CD4-positive, alpha-beta T cell treated with Interleukin-6 at 100 ng/mL for 8 hours (primary cell): ENCODE results near the gene NKX6-2.
"Not testable (repeated sequence)": the region's sequence is repeated elsewhere in the genome, so short reads cannot be mapped to it uniquely, and the experiment has no call there.

Experiments
- DNase-seq: peaks from one replicate; pipeline ENCODE4 v3.0.0-alpha.2; 2020; ENCODE audit warnings: mixed read lengths, low spot score

The NKX6-2 gene

DNA sequence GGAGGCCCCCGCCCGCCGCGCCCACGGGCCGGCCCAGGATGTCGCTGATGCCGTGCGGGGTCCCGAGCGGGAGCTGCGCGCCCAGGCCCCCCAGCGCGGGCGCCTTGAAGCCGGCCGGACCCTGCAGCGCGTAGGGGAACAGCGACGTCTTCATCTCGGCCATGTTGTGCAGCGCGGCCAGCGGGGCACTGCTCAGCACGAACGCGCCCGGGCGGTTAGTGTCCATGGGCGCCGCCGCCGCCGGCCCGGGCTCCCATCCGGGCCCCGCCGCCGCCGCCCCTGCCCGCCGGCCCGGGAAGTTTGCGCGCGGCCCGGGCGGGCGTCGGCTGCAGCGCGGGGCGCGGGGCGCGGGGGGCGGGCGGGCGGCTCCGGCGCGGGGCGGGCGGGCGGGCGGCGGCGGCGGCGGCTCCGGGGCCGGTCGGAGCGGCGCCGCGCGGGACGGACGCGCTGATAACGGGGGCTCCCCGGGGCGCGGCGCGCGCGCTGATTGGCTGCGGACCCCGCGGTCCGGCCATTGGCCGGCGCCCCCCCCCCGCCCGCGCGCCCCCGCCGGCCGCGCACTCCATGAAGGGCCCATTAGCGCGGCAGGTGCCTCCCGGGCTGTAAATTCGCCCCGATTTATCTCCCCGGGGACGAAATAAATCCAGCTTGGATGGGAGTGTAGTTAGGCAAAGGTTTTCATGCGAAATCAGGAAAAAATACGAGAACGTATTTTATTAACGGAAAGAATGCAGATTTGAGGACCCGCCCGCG lies at the start of gene NKX6-2:
Gene NKX6-2 (minus strand): TSS at position 425 of the 753 bp plus-strand sequence. CDS start 199 bp downstream, at position 226.
- no peak for DNase-seq

DNA sequence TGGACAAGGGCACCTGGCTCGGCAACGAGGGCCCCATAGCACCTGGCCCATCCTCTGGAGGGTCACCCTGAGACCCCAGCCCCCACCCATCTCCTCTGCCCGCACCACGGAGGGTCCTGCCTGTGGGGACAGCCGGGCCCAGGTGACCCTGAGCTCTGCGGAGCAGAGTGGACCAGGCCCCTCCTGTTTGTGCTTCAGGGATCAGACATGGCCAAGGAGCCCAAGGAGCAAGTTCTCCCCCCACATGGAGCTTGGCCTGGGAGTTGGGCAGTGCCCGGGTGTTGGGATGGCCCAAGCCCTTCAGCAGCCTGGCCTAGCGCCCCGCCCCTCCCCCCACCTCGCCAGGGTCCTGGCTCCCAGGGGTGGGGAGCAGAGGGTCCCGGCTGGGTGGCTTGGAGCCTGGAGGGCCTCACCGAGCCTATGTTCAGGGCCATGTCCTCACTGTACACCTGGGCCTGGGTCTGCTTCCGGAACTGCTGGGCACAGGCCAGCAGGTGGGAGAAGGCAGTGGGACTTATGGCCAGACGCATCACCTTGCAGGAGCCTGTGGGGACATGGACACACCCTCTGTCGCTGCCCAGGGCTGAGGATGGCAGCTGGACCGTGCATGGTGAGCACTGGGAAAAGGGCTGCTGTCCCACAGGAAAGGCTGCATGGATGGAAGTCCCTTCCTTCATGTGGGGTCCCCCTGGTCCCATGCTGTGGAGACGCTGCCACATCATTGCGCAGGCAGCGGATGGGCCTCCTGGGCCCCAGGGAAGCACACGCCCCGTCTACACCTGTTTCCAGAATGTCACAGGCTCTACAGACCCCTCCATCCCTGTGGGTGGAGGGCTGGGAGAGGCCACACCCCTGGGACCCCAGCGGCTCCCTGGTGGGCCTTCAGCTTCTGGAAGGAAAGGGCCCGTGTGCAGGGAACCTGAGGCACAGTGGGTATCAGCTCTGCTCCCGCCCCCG lies 49.2 kb upstream of the NKX6-2 start:
- no peak for DNase-seq

DNA sequence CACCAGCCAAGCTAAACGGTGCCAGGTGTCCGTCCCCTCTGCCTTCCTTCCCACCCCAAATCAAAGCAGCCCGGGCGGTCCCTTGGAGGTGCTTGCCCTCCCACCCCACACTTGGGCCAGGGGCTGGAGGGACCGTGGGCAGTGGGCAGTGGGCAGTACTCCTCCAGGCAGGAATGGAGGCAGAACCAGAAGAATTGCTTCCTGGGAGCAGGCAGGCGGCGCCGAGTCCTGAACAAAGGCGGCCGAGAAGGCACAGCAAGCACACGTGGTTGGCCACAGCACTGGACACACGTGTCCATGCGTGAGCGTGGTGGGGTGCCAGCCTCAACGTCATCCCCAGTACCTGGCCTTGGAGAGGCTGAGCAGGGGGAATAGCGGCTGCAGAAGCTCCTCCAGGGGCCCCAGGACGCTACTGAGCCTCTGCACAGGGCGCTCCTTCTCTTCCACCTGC lies 48.4 kb upstream of the NKX6-2 start:
- no peak for DNase-seq

DNA sequence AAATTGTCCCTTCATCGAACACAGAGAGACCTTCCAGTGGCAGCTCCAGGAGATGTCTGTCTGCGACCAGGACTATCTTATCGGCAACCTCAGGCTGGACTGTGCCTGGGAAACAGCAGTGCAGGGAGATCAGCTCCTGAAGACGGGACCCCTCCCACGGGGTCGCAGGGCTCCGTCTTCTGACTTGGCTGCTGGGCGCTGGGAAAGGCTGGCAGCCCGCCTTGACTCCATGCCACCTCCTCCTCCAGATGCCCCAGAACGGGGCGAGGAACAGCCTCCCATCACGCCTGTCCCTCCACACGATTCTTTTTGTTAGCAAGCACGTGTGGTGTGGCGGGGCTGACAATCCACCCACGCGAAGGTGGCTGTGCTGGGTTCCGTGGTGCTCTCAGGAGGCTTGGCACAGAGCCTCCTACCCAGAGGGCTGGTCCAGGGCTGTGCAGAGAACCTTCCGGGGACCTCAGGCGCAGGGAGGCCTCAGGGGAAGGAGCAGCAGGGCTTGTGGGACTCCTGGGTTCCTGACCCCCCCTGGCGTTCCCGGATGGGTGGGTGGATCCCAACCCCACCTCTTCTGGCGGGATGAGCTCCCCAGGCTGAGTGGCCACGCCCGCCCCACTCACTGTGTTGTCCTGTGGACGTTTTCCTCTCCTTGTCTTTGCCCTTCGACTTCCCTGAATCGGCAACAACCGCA lies 47.6 kb upstream of the NKX6-2 start:
- no peak for DNase-seq

DNA sequence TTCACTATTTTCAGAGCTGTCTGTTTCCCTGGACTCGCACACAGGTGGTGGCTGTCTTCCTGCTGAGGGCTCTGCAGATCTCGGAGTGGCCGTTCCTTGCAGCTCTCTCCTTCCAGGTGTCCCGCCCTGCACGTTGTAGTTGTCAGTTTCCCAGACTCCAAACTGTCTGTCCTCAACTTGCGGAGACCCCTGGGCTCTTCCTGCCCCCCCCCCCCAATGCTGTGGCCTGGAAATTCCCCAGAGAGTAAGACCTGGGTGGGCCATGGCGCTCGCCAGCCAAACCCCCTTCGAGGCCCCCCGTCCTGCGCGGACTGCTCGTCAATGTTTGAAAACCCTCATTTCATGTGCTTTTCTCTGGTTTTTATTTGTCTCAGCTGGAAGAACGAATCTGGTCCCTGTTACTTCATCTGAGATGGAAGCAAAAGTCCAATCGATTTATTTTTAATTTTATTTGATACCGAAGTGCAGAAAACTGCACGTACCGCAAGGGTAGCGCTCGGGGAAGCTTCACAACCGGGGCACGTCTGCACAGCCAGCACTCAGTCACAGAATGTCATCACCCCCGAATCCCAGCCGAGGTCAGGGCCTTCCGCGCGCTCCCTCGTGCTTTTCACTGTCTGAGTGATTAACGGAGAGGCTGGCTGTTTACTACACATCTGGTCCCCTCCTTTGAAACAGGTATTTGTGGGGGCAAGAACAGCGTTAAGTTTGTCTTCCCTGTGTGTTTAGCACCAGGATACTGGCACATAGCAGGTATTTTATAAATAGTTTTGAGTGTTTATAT lies 46.4 kb upstream of the NKX6-2 start:
- no peak for DNase-seq

DNA sequence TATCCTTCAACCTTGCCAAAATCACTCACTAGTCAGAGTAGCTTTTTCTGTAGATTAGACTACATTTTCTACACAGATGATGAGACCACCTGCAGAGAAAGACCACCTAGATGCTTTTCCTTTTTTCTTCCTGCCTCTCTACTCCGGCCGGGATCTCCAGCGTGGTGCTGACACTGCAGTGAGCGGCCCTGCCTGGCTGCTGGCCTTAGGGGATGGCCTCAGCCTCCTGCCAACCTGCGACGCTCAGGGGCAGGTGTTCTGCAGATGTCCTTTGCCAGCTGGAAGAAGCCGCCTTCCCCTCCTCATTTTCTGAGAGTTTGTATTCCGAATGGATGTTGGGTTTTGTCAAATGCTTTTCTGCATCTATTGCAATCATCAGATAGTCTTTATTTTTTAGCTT lies 43.5 kb upstream of the NKX6-2 start:
- DNase-seq: no peak

DNA sequence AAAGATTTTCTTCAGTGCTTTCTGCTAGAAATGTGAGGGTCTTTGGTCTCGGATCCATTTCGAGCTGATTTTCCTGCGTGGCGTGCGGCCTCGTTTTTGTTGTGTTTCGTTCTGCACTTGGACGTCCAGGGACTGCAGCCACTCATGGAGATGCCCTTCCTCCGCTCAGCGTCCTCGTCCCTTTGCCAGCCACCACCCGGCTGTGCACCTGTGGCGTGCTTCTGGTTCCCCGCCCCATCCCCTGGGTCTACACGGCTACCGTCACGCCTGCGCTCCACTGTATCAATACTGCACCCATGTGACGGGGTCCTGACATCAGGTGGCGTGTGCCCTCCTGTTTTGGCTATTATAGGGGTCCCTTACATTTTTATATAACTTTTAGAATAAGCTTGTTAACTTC lies 42.7 kb upstream of the NKX6-2 start:
- DNase-seq: no peak

DNA sequence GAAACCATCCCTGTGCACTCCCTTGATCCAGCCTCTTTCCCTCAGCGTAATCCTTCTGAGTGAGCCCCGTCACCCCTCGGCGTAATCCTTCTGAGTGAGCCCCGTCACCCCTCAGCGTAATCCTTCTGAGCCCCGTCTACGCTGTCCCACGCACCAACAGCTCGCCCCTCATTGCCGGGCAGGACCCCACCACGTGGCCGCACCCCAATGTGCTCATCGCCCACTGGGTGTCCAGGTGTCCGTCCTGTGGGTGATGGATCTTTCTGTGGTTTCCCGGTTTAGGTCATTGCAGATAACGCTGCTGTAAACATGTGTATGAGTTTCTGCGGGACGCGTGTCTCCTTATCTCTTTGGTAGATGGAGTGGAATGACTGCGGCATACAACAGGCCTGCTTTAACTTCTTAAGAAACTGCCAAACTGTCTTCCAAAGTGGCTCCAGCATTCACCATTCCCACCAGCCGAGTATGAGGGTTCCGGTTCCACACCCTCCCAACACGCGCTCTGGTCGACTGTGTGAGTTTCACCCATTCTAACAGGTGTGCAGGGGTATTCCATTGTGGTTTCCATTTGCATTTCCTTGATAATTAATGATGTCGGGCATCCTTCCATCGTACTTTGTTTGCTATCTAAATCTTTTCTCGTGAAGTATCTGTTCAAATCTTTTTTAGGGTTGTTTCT lies 42.1 kb upstream of the NKX6-2 start:
- DNase-seq: no peak

DNA sequence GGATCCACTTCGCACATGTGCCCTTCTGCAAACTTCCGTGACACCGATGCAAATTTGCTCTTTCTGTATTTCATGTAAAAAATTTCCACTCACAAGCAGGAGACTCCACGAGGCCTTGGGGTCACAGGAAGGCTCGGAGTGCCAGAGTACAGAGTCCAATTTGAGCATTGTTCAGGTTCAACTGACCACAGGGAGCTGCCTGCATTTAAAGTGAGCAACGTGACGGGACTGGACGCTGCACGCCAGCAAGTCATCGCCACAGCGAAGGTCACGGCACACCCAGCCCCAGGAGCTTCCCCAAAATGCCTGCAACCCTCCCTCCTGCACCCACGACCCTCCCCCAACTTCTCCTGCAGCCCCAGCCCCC lies 41.5 kb upstream of the NKX6-2 start:
- no peak for DNase-seq

DNA sequence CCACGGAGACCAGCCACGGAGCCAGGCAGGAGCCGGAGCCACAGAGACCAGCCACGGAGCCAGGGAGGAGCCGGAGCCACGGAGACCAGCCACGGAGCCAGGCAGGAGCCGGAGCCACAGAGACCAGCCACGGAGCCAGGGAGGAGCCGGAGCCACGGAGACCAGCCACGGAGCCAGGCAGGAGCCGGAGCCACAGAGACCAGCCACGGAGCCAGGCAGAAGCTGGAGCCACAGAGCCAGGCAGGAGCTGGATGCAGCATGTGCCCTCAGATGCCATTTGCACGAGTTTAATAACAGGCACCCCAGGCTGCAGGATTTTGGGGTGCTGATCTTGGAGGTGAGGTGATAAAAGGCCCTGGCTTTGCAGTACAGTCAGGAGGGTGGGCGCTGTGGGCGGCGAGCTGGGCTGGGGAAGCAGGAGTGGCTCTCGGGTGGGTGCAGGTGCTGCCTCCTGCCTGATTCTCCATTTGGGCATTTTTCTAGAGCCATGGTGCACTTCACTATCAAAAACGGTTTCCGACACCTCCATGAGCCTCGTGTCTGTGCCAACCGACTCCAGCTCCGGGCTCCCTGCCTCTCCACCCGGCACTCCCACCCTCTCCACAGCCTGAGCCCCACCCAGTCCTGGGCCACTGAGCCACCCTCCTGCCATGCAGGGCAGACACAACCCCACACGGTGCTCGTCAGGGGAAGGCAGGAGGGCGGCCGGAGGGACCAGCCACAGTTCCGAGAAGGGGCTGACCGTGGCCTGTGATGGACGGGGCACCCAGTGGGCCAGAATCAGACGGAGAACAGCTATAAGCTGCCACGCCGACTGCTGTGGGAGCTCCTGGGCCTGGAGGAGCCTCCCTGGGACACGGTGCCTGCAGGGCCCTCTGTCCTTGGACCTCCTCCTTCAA lies 40.8 kb upstream of the NKX6-2 start:
- no peak for DNase-seq

DNA sequence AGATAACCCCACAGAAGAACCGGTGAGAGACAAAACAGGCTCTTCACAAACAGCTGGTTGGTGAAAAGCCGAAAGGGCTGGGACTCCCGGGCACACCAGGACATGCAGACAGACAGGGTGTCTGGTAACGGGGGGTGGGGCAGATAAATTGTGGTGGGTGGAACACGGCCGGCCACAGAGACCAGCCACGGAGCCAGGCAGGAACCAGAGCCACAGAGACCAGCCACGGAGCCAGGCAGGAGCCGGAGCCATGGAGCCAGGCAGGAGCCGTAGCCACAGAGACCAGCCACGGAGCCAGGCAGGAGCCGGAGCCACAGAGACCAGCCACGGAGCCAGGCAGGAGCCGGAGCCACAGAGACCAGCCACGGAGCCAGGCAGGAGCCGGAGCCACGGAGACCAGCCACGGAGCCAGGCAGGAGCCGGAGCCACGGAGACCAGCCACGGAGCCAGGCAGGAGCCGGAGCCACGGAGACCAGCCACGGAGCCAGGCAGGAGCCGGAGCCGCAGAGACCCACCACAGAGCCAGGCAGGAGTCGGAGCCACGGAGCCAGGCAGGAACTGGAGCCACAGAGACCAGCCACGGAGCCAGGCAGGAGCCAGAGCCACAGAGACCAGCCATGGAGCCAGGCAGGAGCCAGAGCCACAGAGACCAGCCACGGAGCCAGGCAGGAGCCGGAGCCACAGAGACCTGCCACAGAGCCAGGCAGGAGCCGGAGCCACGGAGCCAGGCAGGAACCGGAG lies 40.0 kb upstream of the NKX6-2 start:
- DNase-seq: not testable (repeated sequence)

DNA sequence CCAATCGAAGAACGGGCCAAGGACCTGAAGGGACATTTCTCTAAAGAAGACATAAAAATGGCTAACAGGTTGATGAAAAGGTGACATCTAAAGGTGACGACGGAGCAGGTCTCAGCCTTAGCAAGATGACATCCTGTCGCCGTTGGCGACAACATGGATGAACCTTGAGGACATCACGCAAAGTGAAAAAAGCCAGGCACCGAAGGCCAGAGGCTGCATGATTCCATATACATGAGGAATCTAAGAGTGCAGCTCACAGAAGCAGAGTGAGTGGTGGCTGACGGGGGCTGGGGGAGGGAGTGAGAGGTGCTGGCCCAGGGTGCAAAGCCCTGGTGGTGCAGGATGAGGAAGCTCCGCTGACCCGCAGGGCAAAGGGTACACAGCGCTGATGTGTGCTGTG lies 34.1 kb upstream of the NKX6-2 start:
- DNase-seq: no peak

DNA sequence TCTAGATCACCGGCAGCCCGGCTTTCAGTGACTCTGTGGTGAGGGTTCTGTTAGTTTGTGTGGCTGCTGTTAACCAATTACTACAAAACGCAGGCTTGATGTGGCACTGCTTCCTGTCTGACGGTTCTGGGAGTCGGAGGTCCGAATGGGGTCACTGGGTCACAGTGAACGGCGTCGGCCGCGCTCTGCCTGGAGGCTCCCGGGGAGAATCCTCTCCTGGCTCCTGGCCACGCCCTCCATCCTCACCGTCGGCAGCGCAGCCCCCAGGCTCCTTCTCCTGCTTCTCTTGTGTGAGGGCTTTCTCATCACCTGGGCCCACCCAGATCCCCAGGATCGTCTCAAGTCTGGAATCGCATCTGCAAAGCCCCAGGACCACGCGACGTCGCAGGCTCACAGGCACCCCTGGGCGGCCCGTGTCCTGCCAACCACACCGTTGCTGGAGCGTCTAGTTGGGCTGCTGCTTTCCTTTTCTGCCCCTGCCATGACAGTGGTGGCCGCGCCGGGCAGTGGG lies 31.8 kb upstream of the NKX6-2 start:
- DNase-seq: no peak

DNA sequence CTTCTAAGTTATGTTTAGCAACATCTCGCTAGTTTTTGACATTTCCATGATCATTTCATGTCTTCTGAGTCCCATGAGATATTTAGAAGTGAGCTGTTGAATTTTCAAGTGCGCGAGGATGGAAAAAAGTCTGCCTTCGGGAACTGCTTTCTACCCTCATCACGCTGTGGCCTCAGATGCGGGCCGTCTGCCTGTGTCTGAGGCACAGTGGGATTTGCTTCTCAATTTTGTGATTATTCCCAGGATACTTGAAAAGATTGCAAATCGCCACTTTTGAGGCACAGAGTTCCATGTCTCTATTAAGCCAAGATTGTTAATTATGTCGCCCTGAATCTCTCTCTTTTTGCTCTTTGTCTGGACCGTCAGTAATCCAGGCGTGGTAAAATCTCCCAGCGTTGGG lies 30.8 kb upstream of the NKX6-2 start:
- DNase-seq: no peak

DNA sequence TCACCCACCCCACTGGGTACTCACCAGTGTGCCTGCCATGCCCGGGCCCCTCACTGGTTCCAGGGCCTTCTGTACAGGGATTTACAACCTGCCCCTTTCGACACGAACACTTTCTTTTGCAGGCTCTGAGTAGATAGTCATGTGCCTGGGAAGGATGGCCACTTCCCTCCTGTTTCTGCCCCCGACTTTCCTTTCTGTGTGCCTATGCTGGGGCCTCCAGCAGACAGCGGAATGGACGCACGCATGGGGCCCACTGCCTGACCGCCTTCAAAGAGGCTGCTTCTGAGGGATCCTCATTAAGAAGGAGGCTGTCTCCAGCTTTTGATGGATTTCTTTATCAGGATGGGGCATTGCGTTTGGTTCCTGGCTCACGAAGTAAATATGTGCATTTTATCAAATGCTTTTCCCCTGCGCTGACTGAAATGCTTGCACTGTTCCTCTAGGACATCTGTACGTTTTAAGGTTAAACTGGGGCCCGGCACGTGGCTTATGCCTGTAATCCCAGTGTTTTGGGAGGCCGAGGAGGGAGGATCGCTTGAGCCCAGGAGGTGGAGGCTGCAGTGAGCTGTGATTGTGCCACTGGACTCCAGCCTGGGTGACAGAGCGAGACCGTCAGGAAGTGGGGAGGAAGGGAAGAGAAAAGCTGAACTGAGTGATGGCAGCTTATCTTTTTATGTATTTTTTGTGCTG lies 29.4 kb upstream of the NKX6-2 start:
- DNase-seq: no peak

DNA sequence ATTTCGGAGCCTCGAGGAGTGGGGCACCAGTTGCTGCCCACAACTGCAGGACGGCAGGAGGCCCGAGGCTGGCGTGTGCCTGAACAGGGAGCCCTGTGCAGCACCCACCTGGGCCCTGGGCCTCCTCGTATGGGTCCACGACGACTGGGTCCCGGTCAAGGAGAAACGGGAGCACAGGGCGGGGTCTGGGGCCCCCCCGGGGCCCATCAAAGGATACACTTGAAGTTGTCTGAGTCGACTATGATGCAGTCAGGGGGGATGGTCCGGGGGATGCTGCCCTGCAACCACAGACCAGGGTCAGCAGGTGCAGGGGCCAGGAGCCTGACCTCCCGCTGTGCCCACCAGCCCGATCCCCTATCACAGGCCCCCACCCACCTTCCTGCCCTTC lies 28.5 kb upstream of the NKX6-2 start:
- no peak for DNase-seq

DNA sequence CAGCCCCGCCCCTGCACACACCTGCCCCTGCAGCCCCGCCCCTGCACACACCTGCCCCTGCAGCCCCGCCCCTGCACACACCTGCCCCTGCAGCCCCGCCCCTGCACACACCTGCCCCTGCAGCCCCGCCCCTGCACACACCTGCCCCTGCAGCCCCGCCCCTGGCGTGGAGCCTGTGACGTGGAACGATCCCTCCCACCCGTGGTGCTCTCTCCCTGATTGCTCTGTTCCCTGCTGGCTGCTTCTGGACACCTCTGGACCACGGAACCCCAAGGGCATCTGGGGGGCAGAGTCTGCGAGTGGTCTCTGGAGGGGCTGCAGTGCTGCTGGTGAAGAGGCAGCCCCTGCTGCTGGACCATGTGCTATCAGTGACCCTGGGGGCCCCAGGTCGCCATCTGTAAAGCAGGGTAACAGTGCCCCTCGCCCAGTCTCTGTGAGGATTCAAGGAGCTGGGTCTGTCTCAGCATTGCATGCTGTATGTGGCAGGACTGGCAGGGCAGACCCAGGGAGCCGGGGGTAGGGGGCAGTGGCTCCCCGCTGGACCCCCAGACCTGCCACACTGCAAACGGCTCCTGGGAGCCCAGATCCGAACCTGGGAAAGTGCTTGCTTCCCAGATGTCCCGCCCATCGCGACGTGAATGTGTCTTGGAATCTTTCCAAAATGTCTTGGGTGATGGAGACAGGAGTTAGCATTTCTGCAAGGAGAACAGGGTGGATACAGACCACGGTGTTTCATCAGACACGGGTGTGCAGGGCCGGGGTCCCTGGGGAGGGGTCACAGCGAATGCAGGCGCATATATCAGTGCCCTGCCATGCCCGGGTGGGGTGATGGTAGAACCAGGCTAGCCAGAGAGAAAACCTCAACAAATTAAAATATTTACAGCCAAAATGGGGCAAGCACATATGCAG lies 27.9 kb upstream of the NKX6-2 start:
- no peak for DNase-seq

DNA sequence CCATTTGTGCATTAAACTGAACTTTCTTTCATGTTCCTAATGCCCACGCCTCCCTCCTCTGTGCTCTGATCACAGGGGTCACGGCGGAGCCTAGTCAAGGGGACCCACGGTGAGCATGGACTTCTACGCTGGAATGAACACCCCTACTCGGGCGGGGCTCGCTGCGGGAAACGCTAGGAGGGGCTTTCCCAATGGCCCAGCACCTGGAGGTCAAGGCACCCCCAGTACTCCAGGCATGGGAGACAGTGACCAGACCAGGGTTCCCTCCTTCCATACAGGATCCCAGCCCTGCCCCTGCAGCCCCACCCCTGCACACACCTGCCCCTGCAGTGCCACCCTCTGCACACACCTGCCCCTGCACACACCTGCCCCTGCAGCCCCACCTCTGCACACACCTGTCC lies 27.1 kb upstream of the NKX6-2 start:
- no peak for DNase-seq
